VCaP (cell line): ENCODE measurements around the gene USP3.

Experiments used
- H3K27ac ChIP-seq: fragments of 450-650 bp; 2 replicates; pipeline ENCODE4 v1.5.1; 2017
- TF ChIP-seq, protein P1 (sequence below): fragments of 450-650 bp; conservative IDR thresholded peaks from 2 replicates; pipeline ENCODE4 v1.5.1; 2017; ENCODE audit warnings: mild to moderate bottlenecking, moderate library complexity

Gene USP3

DNA sequence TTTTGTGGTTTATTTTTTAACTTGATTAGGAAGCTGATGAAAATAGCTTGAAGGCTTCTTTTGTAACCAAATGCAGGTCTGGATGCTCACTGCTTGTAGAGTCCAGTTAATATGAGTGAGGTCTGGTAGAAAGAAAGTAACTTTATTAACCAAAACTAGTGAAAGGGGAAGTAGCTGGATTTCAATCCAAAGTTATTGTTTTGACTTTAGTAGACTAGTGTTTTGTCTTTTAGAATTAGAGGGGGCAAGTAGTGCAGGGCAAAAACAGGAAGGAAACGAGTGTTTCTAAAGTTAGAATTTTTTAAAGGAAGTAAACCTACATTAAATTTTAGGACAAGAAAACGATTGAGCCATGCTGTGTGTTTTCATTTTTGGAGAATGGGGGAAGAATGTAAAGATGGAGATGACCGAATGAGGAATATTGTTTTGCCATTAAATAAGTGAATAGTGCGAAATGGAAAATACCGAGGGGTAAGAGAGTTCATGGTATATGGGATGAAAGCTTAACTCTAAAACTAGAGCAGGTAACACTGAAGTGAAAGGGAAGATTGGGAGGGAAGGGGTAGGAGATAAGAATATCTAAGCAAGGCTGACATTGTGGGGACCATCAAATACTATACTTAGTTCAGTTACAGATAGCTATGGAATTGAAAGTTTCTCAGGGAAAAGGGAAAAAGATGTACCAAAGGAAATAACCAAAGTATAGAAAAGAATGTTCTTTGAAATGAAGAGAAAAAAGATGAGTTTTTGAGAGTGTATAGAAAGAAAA is 40.0 kb downstream of the USP3 start:
- no peak overlapping the region for H3K27ac ChIP-seq
- TF ChIP-seq, protein P1, sequence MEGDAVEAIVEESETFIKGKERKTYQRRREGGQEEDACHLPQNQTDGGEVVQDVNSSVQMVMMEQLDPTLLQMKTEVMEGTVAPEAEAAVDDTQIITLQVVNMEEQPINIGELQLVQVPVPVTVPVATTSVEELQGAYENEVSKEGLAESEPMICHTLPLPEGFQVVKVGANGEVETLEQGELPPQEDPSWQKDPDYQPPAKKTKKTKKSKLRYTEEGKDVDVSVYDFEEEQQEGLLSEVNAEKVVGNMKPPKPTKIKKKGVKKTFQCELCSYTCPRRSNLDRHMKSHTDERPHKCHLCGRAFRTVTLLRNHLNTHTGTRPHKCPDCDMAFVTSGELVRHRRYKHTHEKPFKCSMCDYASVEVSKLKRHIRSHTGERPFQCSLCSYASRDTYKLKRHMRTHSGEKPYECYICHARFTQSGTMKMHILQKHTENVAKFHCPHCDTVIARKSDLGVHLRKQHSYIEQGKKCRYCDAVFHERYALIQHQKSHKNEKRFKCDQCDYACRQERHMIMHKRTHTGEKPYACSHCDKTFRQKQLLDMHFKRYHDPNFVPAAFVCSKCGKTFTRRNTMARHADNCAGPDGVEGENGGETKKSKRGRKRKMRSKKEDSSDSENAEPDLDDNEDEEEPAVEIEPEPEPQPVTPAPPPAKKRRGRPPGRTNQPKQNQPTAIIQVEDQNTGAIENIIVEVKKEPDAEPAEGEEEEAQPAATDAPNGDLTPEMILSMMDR, result no peak

DNA sequence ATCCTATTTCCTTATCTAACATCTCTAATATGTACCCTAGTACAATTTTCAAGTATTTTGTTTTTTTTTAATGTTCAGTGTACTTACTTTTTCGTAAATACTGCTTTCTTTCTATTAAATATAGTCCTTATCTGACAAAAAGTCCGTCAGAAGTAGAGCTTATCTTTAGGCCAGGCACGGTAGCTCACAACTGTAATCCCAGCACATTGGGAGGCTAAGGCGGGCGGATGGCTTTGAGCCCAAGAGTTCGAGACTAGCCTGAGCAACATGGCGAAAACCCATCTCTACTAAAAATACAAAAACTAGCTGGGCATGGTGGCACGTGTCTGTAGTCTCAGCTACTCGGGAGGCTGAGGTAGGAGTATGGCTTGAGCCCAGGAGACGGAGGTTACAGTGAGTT is 41.1 kb downstream of the USP3 start:
- H3K27ac ChIP-seq, result no peak overlapping the region
- TF ChIP-seq, protein P1, result no peak

DNA sequence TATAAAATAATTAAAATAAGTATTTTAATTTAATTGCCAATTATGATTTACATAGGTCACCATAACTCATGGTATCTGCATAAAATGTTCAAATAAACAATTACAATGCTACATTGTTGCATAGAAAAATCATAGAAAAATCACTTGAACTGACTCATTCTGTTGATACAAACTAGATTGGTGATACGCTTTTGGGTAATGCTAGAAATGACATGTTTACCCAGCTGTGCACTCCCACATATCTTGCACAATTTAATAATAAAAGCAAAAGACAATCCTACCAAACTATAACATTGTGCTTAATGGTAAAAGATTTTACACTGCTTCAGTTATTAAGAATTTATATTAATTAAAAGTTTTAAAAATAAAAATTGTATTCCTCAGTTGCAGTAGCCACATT is 47.0 kb downstream of the USP3 start:
- peak overlapping the region; percentile 39; the same call in 1 of the 2 replicates for H3K27ac ChIP-seq
- TF ChIP-seq, protein P1, result no peak

DNA sequence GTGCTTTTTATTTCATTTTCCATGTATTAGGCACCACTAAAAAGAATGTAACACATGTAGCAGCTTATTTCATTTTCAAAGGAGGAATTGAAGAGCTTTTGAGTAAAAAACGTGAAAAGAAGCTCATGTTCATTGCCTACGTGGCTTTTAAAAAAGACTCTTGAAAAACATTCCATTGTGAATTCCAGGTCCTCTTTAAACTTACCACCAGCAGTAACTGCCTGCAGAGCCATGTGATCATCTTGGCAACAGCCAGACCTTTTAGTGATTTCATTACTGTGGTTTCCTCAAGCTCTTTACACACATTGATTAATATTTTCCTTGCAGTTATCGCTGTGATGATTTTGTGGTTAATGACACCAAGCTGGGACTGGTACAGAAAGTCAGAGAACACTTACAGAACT is 49.0 kb downstream of the USP3 start:
- TF ChIP-seq, protein P1, result no peak
- peak overlapping the region; percentile 39 for H3K27ac ChIP-seq

DNA sequence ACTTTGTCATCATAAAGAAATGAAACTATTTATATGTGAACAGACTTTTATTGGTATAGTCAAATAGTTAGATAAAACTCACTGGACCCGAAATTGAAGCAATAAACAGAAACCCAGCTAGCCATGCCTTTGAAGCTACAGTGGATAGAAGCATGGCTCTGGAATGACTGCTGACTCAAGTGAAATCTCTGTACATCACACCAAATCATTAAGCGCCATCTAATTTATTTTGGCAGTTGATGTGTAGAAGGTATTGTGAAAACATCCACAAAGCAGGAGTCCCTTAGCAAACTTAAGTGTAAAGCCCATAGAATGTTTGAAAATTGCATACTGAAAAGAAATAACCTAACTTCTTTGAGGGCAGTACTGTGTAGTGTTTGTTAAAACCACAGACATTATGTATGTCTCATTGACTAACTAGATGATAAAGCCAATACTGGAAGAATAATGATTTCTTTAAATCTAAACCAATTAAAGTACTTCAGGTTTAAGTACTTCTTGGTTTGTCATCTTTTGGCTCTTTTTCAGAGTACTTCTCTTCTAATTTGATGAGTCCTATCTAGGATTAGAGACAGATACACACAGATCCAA is 50.0 kb downstream of the USP3 start:
- TF ChIP-seq, protein P1, result no peak

DNA sequence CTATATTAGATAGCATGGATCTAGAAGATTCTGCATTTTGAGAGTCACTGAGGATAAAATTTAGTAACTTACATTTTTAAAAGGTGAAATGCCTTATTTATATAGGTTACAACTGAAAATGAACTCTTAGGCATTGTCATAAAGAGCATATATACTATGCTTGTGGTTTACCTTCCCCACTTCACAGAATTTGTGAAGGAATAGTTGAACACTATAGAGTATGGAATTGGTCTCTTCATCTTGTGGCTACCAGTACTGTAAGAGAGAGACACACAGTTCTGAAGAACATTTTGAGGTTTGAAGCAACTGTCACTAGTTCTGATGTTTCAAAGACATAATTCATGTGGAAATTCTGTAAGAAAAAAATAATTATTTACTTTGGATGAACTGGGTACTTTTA is 51.1 kb downstream of the USP3 start:
- TF ChIP-seq, protein P1, result no peak
- no peak overlapping the region for H3K27ac ChIP-seq

More for the DNA sequence above, 50.0 kb downstream of the USP3 start:
- no peak overlapping the region for H3K27ac ChIP-seq

DNA sequence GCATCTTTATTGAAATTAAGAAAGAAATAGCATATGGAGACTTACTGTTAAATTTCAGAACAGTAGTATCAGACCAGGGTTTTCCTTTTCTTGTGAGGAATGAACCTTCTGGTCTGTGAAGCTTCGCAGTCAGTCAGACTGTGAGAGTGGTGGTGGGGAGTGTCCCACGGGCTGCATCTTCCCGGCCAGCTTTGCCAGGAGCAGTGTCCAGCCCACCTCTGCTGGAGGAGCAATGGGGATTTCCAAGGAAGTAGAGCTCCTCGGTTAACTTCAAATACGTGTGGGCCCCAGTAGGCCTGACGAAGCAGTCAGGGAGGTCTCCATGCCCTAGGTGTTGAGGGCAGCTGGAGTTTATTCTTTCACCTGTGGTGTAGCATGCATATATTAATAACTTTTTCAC is 51.9 kb downstream of the USP3 start:
- H3K27ac ChIP-seq, result no peak overlapping the region
- TF ChIP-seq, protein P1, result no peak
